ENCODE results near the gene XIRP2. TPM values are rescaled to one million over a fixed set of nuclear protein-coding genes. Genes with fewer than 3 reads are reported as not detected.

XIRP2 gene
- total RNA-seq, 2 experiments from 2014 or later = not detected

DNA sequence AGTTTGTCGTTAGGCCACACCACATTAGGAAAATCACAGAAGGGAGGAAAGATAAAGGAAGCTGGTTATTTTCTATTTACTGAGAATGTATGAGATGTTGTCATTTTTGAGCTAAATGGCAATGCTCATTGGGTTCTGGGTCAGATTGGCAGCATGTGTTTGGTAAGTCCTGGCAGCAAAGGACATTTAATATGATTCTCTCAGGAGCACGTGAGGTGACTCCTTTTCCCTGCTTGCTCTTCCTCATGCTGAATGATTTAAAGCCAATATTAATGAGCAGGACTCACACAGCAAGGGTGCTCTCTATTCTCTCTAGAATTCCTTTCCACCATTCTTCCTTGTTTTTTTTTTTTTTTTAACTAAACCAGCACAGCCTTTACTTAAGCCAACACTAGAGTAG is 298.2 kb downstream of the XIRP2 start:
- ChIA-PET POLR2A (no interaction called here), CTCF (no interaction called here)

DNA sequence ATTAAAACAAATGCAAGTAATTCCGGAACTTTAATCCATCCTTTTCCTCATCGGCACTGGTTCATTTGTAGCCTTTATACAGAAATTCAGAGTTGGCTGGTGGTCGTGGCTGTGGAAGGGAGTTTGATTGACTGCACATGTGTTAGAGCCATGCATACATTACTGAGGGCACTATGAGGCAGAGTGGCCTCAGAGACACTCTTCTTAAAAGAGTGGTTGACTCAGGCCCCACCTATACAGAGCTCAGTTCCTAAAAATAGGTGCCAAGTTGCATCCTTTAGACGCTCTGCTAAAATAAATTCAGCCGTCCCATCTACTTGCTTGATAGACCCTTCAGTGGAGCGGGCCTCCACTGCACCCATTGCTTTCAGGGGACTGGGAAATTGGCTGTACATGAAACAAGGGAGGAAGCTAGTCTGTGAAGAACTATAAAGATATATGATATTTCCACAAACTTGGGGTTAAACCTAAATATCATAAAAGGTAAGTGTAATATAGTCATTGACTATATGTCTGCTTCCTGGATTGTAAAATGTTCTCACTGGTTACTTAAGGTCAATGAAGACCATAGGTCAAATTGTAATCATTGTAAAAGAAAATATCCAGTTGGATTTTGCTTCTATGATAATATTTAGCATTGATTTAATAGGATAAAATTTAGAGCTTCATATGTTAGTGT is 298.9 kb downstream of the XIRP2 start:
- CTCF ChIA-PET = interaction anchor here (0.6 kb wide), 1 partner anchor 1810 kb away, joined by 3 read pairs; no protein-coding TSS in a partner anchor
- POLR2A ChIA-PET = no interaction called here

DNA sequence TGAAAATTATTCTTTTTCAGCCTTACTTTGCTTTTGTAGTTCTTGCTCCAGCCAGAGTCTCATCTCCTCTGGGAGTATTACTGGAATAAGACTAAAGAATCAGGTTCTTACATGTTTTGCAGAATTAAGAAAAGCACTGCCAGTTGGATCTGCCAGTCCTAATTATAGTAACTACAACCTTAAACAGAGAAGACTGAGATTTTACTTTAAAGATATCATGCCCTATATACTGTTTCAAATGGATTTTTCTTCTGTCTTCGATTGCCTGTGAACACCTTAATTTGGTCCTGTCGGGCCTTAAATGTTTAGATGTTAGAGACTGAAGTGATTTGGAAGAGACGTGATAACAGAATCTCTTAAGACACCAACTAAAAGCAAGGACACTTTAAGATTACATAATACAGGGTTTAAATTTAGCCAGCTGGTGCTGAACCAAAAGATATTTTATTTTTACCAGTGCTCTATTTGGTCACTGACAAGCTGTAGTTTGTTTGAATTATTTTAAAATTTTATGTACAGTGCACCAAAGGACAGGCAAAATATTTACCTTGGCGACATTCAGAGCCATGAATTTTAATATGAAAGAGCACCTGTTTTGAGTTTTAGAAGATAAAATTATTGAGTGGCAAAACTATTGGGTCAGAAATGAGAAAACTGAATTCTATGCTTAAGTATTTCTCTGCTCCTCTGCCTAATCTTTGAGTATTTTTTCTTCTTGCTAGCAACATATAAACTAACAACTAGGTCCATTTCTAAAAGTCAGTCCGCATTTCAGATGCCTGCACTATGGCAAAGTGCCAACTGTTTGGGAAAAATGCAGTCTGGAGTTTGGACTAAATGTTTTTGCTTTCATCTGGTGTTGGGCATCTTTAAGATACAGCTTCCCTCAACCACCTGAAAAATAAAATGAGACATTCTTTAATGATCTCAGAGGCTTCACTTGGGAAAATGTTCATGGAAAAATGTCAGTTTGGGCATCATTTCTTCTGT is 300.0 kb downstream of the XIRP2 start:
- POLR2A ChIA-PET = no interaction called here
- CTCF ChIA-PET = no interaction called here

DNA sequence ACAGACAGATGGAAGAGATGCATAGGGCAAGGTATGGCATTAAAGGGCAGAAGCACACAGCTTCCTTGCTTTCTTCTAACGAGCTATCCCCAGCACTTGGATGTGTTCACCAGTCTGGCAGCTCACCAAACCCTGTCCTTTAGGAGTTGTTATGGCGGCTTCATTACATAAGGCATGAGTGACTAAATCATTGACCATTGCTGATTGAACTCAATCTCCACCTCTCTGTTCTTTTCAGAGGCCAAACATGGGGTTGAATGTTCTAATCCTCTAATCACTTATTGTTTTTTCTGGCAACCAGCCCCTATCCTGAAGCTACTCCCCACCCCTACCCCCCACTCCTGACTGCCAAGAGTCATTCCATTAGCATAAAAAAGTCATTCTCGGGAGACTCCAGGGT is 301.8 kb downstream of the XIRP2 start:
- CTCF ChIA-PET = no interaction called here
- POLR2A ChIA-PET = no interaction called here

DNA sequence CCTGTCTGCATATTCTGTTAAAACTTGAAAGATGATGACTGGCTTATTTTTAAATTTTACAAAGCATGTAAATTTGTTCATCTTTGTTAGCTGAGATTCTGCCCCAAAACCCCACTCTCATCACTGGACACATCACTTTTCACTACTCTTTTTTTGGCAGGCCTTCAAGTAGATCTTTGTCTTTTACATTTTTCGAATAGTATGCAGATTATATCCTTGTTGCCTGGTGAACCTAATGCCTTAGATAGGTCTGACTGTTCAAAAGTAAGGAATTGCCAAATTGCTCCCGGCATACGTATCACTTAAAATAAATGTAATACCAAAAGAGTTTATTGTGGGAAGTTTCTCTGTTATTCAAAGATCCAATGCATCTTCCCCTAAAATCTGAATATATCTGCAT is 303.3 kb downstream of the XIRP2 start:
- ChIA-PET CTCF (no interaction called here), POLR2A (no interaction called here)

DNA sequence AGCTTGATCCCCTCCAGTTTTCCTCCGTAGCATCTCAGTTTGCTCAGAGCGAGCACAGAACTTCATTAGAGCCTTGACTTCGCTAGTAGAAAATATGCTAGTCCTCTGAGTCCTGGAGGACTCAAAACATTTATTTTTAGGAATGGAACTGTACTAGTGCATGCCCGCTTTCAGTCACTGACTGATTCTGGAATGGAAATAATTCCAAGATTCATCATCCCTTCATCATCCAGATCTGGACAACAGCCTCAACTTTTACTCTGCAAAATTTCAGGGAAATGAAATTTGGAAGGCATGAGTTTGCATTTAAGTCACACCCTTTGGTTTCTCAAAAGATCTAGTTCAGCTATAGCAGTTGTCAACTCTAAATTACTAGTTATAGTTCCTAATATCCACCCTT is 304.6 kb downstream of the XIRP2 start:
- ChIA-PET POLR2A (no interaction called here), CTCF (no interaction called here)

DNA sequence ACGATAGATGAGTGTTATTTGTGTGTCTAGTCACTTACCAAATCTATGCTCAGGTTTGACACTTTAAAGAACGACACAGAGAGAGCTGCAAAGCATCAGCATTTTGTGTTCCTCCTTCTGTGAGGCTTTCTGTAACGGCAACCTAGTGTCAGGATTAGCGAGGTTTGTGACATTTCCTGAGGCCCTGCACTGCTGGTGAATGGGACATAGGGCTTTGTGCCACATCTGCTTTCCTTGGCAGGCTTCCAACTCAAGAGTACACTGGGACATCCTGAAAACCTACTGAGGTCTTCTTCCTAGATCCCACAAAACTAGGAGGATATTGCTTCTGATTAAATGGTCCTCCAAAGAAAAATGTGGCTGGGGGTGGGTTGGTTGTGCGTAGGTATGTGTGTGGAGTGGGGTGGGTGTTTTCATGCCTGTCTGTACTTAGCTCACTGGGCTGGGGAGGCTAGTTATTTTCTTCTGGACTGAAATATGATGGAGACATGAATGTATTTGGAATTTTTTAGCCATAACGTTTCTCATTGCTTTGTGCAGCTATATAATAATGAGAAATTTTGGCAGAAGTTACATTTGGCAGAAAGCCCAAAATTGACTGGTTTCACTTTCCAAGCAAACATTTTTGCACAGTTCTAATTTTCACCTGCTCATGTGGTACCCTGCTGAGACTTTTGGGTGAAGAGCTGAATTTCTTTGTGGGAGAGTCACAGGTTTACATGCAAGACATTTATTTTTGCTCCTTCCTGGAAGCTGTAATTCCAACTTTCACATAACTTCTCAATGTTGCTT is 308.4 kb downstream of the XIRP2 start:
- POLR2A ChIA-PET = no interaction called here
- CTCF ChIA-PET = interaction anchor here (0.8 kb wide), 1 partner anchor 533 kb away, joined by 3 read pairs; no protein-coding TSS in a partner anchor

DNA sequence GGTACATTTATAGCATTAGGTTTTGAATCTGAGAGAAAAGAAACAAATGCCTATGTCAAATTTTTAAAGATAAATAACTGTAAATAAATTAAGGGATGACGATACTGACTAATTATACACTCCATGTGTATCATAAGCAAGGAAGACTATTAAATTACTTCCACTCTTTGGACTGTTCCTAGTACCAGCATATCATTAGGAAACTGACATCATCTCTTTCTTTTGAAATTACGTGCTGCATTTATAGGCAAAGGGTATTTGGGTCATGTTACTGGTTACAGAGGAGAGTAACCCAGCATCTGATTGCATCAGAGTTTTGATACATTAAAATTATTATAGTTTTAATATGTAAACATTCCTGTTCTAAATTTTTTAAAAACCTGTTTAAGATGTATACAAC is 309.7 kb downstream of the XIRP2 start:
- ChIA-PET POLR2A (no interaction called here), CTCF (no interaction called here)

DNA sequence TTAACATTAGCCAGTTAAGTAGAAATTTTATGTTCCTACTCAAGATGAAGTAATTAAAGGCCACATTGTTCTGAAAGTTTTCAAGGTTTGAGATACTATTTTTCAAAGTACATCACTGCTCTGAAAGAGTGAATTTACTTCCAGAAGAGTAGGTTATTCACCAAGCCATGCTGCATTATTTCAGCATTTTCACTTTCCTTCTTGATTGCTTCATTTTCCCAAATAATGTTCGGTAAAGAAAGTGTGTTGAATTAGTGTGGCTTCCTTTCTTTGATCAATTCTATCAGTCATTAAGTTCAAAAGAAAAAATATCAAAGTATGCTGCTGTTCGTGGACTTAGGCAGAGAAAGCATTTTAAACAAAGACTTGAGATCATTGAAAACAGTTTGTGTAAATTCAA is 310.3 kb downstream of the XIRP2 start:
- CTCF ChIA-PET = no interaction called here
- POLR2A ChIA-PET = no interaction called here

DNA sequence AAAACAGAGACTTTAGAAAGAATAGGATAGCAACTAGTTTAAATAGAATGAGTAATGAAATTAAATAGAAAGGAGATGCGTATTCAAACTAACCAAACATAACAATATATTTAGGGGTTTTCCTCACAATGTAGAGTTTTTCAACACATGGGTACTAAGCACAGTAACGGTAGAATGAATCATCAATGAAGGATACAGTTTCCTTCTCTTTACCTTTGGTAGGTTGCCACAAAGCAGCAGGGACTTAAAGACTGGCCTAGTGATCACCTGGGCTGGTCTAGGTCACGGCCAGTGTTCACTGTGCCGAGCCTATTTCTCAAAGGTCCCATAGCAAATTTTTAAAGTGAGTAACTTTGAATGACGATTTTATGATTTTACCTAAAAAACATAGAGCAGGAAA is 311.7 kb downstream of the XIRP2 start:
- POLR2A ChIA-PET = no interaction called here
- CTCF ChIA-PET = no interaction called here

DNA sequence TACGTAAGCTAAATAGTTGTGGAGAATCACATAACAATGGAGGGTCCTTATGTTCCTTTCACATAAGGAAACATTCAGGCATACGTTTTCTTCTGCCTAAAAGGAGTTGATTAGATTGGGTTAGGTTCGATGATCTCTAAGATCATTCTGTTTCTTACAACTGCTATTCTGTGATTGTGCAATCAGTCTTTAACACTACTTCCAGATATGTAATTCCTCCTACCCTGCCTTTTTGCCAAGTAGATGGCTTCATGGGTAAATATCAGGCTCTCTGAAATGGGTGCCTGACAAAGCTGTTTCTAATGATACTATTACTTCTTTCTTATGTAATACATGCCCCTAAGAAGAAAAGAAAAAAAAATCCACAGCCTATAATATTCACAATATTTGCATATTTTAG is 321.5 kb downstream of the XIRP2 start:
- ChIA-PET POLR2A (no interaction called here), CTCF (no interaction called here)

DNA sequence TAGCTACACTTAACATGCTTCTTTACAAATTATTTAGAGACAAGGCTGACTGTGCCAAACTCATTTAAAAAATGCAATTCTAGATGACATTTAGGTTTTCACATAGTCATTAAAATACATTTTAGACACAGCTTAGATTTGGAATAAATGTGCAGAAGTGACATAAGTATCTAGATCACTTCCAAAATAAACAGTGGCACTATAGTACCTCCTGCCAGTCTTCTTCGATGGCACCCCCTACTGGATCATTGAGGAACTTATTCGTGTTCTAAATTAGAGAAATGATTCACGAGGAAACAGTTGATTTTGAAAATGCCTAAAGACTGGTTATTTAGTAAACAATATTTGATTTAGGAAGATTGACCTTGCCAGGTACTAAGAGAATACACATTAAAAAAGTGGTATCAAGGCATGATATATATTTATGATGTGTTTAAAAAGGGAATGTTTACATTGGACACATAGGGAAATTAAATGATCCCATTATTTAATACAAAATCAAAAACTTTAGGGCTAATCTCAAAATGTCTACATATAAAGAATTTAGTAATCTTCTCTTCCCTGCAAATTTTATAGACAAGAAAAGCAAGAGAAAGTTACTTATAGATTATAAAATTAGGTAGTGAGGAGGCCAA is 323.9 kb downstream of the XIRP2 start:
- ChIA-PET CTCF (no interaction called here), POLR2A (no interaction called here)

DNA sequence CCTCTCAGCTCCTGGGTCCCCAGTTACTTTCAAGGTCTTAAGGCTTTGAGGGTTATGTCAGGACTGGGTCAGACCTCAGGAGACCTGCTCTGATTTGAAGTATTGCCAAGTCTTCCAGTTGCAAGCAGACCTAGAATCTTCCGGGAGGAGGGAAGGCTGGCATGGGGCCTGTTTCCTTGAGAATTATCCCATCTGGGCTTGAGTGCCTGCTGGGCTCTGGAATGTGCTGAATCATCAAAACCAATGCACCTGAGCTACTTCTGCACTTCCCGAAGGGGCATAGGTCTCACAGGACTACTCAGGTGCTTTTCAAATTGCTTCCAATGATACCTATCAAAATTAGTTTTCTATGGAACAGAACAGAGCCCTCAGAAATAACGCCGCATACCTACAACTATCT is 327.3 kb downstream of the XIRP2 start:
- ChIA-PET CTCF (no interaction called here), POLR2A (no interaction called here)

DNA sequence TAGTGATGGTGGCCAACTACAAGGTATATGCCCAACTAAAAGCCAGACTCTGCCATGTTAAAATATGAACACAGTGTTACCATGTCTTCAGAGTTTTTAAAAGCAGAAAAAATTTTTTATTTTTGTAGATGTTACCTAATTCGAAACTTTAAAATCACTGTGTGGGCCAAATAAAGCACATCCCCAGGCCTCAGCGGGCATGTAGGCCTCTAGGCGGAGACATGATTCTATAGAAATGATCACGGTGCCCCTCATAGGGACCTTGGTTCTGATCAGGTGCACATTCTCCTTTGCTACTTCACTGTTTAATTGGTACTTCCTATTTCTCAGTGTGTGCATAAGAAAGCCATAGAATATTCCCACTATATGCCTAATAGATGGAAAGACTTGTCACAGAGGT is 349.2 kb downstream of the XIRP2 start:
- CTCF ChIA-PET = no interaction called here
- POLR2A ChIA-PET = no interaction called here

DNA sequence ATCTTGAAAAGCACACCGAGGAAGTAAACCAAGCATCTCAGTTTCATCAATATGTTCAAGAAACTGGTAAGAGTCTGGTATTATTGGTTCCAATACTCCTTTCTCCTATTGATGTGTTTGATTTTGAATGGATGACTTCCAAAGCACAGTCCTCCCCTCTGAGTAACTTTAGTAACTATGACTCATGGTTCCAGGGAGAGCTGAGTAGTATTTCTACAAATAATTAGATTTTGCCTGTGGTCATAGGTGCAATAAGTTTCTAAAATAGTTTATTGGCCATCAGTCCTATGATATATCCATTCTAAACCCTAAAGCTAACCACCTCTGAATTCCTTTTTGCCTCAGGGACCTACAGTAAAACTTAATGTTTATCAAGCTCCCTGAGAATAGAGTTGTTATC is 352.4 kb downstream of the XIRP2 start:
- CTCF ChIA-PET = no interaction called here
- POLR2A ChIA-PET = no interaction called here

DNA sequence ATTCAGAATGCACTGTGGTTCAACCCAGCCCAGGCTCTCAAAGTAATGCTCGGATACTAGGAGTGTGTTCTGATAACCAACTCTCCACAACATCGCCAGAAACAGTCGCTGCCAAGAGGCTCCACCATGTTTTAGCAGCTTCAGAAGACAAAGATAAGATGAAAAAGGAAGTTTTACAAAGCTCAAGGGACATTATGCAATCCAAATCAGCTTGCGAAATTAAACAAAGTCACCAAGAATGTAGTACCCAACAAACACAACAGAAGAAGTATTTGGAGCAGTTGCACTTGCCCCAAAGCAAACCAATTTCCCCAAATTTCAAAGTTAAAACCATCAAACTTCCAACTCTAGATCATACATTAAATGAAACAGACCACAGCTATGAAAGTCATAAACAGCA is 360.9 kb downstream of the XIRP2 start:
- ChIA-PET POLR2A (no interaction called here), CTCF (no interaction called here)

DNA sequence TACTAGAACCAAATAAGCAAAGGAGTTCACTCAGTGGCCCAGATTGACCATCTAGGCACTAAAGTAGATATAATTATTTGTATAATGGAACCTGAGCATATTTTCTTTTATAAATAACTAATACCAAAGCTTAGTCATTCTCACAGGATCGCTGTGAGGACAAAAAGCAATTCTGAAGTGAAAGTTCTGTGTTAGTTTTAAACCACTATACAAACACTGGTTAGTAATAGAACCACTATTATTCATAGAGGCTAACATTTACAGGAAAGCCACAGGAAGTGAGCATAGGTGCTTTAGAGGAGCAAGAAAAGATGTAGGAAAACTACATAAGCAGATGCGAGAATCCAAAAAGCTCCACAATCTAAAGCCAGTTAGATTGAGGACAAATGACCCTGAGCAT is 364.7 kb downstream of the XIRP2 start:
- CTCF ChIA-PET = no interaction called here
- POLR2A ChIA-PET = no interaction called here

DNA sequence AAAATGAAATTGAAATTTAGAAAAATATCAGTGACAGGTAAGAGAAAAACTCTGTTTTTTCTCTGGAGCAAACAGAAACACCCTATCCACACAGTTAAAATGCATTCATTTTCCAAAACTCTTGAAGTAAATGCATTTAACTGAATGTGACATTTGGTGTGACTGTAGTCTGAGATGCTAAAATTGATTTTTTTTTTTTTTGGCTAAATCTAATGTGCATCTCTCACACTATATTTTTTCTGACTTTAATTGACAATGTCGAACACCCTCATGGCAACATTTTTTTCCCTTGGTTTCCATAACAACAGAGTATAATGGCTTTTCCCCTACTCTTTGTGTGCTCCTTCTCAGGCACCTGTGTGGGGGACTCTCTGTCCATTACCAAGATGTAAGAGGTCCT is 366.4 kb downstream of the XIRP2 start:
- ChIA-PET CTCF (no interaction called here), POLR2A (no interaction called here)

DNA sequence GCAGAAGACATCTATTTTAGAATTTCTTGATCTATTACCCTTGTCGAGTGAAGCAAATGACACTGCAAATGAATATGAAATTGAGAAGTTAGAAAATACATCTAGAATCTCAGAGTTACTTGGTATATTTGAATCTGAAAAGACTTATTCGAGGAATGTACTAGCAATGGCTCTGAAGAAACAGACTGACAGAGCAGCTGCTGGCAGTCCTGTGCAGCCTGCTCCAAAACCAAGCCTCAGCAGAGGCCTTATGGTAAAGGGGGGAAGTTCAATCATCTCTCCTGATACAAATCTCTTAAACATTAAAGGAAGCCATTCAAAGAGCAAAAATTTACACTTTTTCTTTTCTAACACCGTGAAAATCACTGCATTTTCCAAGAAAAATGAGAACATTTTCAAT is 370.4 kb downstream of the XIRP2 start:
- ChIA-PET POLR2A (no interaction called here), CTCF (no interaction called here)

DNA sequence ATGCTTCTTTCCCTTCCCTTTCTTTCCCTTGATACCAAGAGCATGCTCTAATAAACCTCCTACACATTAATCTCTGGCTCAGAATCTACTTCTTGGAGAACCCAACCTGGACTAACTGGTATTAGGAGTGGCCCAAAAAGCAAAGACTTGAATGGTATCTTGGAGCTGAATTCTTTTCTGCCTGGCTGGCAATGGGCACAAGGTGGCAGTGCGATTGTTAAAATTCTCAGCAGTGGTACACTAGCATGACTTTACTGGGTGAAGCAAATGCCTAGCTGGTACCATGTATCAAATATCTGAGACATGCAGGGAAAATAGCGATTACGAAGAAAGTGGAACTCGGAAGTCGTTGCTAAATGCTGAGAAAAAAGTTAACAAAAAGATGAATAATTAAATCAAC is 376.1 kb downstream of the XIRP2 start:
- POLR2A ChIA-PET = no interaction called here
- CTCF ChIA-PET = no interaction called here

DNA sequence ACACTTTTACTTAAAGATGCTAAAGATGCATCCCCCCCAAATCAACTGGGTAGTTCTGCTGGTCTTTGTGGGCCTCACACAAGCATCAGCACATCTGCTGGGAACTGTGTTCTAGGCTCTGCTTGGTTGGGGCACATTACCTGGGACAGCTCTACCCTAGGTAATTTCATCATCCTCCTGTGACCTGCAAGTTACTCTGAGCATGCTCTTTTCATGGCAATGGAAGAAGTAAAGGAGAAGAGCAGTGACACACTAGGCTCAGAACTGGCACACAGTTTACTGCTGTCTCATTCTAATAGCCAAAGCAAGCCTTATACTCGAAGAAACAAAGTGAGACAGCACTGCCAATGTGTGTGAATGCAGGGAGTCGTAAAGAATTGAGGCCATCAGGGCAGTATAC is 376.7 kb downstream of the XIRP2 start:
- ChIA-PET CTCF (no interaction called here), POLR2A (no interaction called here)
